Activated T-cell treated with anti-CD3 and anti-CD28 coated beads for 1 hour (primary cell): ENCODE results near the gene MALAT1.

Source experiments
- DNase-seq: peaks from one replicate; pipeline ENCODE4 v3.0.0-alpha.2; 2020; ENCODE audit warnings: low read depth

MALAT1 gene

GRCh38 chr11:65479184-65480145, 19.4 kb upstream of the MALAT1 start:
- no peak for DNase-seq

- DNase-seq: no peak
These were observed 16.5 kb upstream of the MALAT1 start for GRCh38 chr11:65482306-65482850.

DNA sequence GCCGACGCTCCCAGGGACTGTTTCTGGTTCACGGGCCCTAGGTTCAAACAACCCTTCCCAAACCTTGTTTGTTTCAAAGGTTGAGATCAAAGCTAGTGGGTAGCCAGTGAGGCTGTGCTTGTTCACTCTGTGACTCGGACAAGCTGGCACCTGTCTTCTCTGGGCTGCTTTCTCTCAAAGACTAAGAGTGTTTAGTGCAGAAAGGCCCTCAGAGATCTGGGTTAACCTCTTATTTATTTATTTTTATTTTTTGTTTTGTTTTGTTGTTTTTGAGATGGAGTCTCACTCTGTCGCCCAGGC, 13.0 kb upstream of the MALAT1 start:
- no peak for DNase-seq

DNA sequence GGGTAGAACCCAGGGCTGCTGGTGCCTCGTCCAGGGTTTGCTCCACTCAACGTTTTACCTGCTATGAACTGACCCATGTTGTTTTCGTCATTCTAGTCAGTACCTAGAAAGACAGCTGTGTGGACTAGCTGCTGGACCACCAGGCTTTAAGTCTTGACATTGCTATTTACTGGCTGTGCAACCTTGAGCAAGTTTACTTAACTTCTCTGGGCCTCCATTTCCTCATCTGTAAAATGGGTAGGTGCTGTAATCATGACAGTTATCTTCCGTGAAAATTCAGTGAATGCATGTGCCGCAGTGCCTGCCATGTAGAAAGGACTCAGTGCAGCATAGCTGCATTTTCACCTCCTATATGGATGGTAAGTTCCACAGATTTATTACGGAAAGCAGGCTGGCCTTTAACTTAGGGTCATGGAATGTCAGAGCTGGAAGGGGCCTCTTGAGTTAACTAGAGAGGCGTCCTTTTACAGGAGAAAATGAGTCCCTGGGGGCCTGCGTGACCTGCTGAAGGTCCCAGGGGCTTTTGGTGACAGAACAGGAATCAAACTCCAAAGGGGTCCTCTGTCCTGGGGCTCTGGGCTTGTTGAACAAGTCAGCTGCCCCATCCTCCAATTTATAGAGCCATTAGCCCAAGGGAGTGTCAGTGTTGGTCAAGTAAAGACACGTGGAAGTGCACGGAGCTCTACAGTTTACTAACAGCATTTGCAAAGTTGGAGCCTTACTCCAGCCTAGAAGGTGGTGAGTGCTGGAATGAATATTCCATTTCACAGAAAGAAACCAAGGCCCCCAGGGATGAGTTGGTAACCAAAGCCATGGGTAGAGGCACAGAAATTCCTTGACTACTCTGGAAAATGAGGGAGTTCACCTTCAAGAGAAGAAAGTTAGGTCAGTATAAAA, 12.0 kb upstream of the MALAT1 start:
- no peak for DNase-seq

DNA sequence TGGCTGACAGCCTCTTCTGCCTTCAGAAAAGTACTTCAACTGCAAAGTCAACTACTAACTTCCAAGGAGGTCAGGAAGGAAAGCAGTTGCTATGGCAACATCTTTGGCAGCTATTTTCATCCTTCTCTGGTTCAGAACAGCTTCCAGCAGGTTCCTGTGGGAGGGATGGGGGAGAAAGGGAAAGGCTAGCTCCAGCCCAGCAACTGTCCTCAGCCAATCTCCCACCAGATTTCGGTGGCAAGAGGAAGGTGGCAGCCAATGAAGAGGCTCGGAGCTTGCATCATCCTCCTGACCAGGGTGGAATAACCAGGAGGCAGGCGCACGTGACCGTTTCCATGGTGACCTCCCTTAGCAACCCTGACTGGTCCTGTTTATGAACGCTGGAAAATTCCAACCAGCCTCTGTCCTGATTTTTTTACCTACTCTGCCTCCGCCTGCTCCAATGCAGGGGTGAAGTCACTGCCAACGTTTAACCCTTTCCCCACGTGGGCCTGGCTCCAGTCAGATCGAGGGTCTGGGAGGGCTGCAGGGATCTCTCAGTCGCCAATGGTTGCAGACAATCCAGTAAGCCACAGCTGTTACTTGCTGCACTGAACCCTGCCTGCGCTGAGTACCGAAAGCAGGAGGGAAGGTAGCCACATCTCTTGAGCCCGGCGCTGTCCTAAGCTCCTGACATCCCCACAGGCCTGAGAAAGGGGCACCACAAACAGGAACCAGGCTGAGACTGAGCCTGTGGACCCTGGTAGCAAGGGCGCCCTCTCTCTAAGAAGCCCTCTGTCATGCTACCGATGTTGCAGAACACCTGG, 11.2 kb upstream of the MALAT1 start:
- DNase-seq: no peak

GRCh38 chr11:65488273-65489034, 10.4 kb upstream of the MALAT1 start:
- no peak for DNase-seq

DNA sequence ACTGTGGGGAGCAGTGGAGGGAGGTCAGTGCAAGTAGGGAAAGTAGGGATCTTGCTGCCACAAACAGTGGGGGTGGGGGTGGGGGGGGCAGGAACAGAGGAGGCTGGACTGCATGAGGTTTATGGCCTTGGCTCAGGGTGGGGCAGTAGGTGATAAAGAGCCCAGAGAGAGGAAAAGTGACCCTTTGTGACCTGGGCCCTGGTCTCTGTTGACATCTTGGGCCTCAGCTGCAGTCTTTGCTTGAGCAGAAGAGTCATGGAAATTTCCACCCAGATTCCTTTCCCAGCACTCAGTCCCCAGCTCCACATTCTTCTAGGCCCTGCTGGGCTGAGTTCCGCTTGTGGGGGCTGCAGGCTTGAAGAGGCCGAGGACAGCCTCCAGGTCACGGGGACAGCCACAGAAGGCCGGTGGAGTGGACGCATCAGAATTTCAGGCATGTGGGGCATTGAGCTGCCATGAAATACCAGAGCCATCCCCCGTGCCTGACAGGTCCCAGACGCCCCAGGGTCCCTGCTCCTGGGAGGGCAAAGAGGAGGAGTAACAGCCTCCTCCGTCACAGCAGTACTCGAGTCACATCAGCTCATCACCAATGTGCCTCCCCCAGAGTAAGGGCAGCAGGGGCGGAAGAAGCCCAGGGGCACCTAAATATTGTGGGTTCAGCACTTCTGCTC, 9.7 kb upstream of the MALAT1 start:
- DNase-seq: no peak

GRCh38 chr11:65489706-65490320, 9.0 kb upstream of the MALAT1 start:
- no peak for DNase-seq

GRCh38 chr11:65491163-65491465, 7.7 kb upstream of the MALAT1 start:
- no peak for DNase-seq

DNA sequence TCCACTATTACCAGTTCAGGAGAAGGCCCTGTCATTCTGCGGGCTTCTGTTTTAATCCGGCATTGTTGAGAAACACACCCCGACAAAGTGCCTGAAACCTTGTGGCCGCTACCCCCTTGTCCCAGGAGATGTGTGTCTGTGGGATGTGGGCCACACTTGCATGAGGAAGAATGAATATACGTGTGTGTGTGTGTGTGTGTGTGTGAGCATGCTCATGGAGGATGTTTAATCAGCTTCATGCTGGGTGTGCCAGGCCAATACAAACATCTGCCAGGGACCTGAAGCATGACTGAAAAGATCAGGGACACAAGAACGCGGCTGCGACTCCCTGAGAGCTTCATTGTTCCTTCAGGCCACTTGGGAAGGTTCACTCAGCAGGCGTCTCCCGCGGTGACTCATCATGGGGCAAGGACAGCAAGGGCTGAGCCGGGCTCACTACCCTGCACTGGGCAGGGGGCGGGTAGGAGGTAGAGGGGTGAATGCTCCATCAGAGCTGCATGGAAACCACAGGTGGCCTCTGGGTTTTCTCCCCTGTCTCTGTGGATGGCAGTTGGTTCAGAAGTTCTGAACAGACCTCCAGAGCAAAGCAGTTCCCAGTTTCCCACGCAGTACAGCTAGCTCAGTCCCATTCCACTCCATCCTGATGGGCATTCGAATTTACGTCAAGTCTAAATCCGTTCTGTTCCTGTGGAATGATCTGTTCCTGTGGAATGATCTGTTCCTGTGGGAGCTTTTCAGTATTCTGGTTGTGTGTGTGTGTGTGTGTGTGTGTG, 7.0 kb upstream of the MALAT1 start:
- DNase-seq: no peak

GRCh38 chr11:65492387-65492636, 6.5 kb upstream of the MALAT1 start:
- DNase-seq: no peak

GRCh38 chr11:65492637-65493366, 6.0 kb upstream of the MALAT1 start:
- no peak for DNase-seq

GRCh38 chr11:65493367-65494176, 5.3 kb upstream of the MALAT1 start:
- DNase-seq: no peak

GRCh38 chr11:65496304-65497140, 2.3 kb upstream of the MALAT1 start:
- no peak for DNase-seq

DNA sequence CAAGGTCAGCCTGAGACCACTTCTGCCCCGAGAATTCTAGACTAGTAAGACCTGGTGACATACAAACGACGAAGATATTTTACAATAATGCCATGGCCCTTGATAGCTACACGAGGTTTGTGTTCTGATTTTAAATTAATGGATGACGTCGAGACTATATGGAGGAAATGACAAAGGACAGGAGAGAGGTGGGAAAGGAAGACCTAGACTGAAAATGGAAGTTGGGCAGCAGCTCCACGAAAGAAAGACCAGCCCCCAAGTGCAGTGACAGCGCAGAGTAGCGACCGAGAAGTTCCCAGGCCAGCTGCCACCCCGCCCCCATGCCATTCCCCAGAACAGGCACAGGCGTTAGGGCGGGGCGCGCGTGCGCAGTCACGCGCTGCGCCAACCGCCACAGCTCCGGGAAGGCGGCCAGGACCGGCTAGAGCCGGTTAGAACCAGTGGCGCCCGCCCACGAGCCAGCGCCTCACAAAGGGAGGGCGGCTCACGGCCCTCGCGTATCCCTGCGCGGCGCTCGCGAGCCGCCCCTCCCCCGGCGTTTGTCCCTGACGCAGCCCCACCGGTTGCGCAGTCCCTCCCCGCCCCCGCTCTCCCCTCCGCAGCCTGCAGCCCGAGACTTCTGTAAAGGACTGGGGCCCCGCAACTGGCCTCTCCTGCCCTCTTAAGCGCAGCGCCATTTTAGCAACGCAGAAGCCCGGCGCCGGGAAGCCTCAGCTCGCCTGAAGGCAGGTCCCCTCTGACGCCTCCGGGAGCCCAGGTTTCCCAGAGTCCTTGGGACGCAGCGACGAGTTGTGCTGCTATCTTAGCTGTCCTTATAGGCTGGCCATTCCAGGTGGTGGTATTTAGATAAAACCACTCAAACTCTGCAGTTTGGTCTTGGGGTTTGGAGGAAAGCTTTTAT, 1.5 kb upstream of the MALAT1 start:
- peak; percentile 95 for DNase-seq

GRCh38 chr11:65498042-65498726, 661 bp upstream of the MALAT1 start:
- DNase-seq: peak; percentile 54
